ENCODE measurements around the gene SLC34A2.

The SLC34A2 gene

DNA sequence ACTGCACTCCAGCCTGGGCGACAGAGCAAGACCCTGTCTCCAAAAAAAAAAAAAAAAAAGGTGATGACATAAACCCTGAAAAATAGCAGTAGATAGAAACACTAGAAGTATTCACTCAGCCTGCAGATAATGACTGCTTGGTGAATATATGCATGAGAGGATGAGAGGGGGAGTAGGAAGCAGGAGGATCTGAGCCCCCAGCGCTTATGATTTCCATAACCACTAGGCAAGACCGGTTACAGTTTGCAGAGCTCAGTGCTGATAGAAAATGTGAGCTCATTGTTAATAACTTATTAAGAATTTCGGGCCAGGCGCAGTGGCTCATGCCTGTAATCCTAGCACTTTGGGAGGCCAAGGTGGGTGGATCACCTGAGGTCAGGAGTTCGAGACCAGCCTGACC, 40.8 kb upstream of the SLC34A2 start:
- no peaks in the 10 kb centered on the region for H3K27me3 ChIP-seq (ENCODE audit: insufficient read depth, low read depth)
- H3K79me2 ChIP-seq (ENCODE audit: insufficient read depth, low read depth): no peaks in the 10 kb centered on the region
- H3K36me3 ChIP-seq (ENCODE audit: insufficient read depth): no peaks in the 10 kb centered on the region
- no peak overlapping the region for H3K4me3 ChIP-seq (IDR thresholded peaks at IDR 0.05; ENCODE audit: insufficient read depth, low read depth, low read length)
- no peak overlapping the region for H3K4me2 ChIP-seq
- H3K27ac ChIP-seq: no peak overlapping the region
- no peak overlapping the region for H3K9ac ChIP-seq
- H4K20me1 ChIP-seq (ENCODE audit: insufficient read depth): no peaks in the 10 kb centered on the region
- no peaks in the 10 kb centered on the region for H3K4me1 ChIP-seq (ENCODE audit: low read depth, poor library complexity, severe bottlenecking)
- no peak overlapping the region for H2AFZ ChIP-seq (ENCODE audit: low read depth)
- TF ChIP-seq, protein P1, sequence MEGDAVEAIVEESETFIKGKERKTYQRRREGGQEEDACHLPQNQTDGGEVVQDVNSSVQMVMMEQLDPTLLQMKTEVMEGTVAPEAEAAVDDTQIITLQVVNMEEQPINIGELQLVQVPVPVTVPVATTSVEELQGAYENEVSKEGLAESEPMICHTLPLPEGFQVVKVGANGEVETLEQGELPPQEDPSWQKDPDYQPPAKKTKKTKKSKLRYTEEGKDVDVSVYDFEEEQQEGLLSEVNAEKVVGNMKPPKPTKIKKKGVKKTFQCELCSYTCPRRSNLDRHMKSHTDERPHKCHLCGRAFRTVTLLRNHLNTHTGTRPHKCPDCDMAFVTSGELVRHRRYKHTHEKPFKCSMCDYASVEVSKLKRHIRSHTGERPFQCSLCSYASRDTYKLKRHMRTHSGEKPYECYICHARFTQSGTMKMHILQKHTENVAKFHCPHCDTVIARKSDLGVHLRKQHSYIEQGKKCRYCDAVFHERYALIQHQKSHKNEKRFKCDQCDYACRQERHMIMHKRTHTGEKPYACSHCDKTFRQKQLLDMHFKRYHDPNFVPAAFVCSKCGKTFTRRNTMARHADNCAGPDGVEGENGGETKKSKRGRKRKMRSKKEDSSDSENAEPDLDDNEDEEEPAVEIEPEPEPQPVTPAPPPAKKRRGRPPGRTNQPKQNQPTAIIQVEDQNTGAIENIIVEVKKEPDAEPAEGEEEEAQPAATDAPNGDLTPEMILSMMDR (conservative IDR thresholded peaks at IDR 0.05; ENCODE audit: low read depth, low read length): no peak

DNA sequence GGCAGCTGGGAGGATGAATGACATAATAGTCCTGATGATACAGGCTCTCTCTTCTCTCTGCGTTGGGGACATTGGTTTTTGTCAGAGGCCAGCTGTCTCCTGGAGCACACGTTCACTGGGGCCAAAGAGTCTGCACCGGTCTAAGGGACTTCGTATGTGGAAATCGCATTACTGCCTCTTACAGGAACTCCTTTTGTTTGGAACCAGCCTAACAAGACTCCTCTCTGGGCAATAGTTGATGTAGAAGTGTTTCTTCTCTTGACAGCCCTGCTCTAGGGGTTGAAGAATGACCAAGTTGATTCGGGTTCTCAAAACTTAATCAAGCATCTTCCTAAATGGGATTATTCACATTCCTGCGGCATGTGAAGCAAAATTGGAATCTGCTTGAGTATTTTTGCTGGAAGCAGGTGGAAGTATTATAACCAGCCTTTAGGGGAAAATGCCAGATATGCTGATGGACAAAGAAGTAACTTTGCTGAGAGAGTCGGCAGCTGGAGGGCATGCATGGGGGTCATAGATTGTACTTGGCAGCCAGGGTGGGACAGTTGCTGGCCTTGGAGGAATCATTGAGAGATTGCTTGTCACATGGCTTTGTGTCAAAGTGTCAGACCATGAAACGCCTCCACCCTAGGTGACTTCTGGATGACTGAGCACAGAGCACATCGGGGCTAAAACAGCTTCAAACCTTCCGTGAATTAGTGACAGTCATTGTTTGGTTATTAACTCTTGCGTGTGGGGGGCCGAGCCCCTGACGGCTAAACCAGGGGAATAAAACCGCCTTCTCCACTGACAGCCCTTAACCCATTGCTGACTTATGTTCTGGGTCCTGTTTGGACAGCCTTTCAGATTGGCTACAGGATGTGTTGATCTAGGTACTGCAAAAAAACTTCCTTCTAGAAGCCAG, 34.4 kb upstream of the SLC34A2 start:
- no peak overlapping the region for H3K4me2 ChIP-seq

DNA sequence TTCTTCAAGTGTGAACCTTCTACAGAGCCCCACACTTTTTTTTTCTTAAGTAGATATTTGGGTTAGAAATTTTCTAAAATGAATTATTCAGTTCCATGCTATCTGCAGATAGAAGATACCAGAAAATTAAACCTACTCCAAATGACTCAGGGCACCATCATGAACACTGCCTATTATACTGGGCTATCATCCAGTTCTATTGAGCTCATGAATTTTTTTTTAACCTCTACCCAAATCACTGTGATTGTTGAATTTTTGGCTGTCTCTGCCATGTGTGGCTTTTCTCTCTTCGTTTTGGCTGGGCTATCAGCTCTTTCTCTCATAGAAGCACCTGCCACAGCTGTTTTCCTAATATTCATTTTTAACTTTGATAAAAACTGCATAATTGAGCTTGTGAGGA, 31.0 kb upstream of the SLC34A2 start:
- Histone ChIP-seq H3K27me3 (ENCODE audit: insufficient read depth, low read depth) (no peaks in the 10 kb centered on the region), H3K4me2 (no peak overlapping the region), H2AFZ (ENCODE audit: low read depth) (no peak overlapping the region), H3K9ac (no peak overlapping the region), H4K20me1 (ENCODE audit: insufficient read depth) (no peaks in the 10 kb centered on the region), H3K4me1 (ENCODE audit: low read depth, poor library complexity, severe bottlenecking) (no peaks in the 10 kb centered on the region), H3K4me3 (IDR thresholded peaks at IDR 0.05; ENCODE audit: insufficient read depth, low read depth, low read length) (no peak overlapping the region), H3K27ac (no peak overlapping the region), H3K36me3 (ENCODE audit: insufficient read depth) (no peaks in the 10 kb centered on the region), H3K79me2 (ENCODE audit: insufficient read depth, low read depth) (no peaks in the 10 kb centered on the region)
- TF ChIP-seq, protein P1 (conservative IDR thresholded peaks at IDR 0.05; ENCODE audit: low read depth, low read length): no peak

More for the DNA sequence above, 34.4 kb upstream of the SLC34A2 start:
- Histone ChIP-seq H3K79me2 (ENCODE audit: insufficient read depth, low read depth) (no peaks in the 10 kb centered on the region), H2AFZ (ENCODE audit: low read depth) (no peak overlapping the region), H3K4me1 (ENCODE audit: low read depth, poor library complexity, severe bottlenecking) (no peaks in the 10 kb centered on the region), H3K9ac (no peak overlapping the region), H3K4me3 (IDR thresholded peaks at IDR 0.05; ENCODE audit: insufficient read depth, low read depth, low read length) (no peak overlapping the region), H3K27me3 (ENCODE audit: insufficient read depth, low read depth) (no peaks in the 10 kb centered on the region), H3K27ac (no peak overlapping the region), H4K20me1 (ENCODE audit: insufficient read depth) (no peaks in the 10 kb centered on the region), H3K36me3 (ENCODE audit: insufficient read depth) (no peaks in the 10 kb centered on the region)
- TF ChIP-seq, protein P1 (conservative IDR thresholded peaks at IDR 0.05; ENCODE audit: low read depth, low read length): no peak

DNA sequence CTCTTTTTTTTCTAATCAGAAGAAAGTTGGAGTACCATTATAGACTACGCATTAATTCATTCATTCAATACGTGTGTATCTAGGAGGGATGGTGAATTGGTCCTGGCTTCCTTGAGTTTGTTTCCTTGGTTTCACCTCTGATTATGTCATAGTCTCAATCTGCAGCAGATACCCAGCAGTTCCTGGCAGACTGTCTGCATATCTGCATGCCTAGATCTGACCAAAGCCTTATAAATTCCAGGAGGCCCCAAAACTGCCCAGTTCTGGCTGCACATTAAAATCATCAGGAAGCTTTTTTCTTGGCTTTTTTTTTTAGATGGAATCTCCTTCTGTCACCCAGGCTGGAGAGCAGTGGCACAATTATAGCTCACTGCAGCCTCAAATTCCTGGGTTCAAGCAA, 27.2 kb upstream of the SLC34A2 start:
- H3K36me3 ChIP-seq (ENCODE audit: insufficient read depth): no peaks in the 10 kb centered on the region
- no peak overlapping the region for H3K27ac ChIP-seq
- TF ChIP-seq, protein P1 (conservative IDR thresholded peaks at IDR 0.05; ENCODE audit: low read depth, low read length): no peak
- H2AFZ ChIP-seq (ENCODE audit: low read depth): no peak overlapping the region
- H3K27me3 ChIP-seq (ENCODE audit: insufficient read depth, low read depth): no peaks in the 10 kb centered on the region
- H3K4me3 ChIP-seq (IDR thresholded peaks at IDR 0.05; ENCODE audit: insufficient read depth, low read depth, low read length): no peak overlapping the region
- no peaks in the 10 kb centered on the region for H3K79me2 ChIP-seq (ENCODE audit: insufficient read depth, low read depth)
- no peak overlapping the region for H3K9ac ChIP-seq
- no peaks in the 10 kb centered on the region for H3K4me1 ChIP-seq (ENCODE audit: low read depth, poor library complexity, severe bottlenecking)
- H4K20me1 ChIP-seq (ENCODE audit: insufficient read depth): no peaks in the 10 kb centered on the region
- H3K4me2 ChIP-seq: no peak overlapping the region

Data from KMS-11 (cell line).